CD14-positive monocyte (primary cell): Measurements from ENCODE around the gene TMEM150C. TPM values are rescaled to one million over a fixed set of nuclear protein-coding genes. Genes with fewer than 3 reads are reported as not detected.

Experiments
- DNase-seq, 3 donors: peaks; one replicate each; pipeline ENCODE4 v3.0.0-alpha.2; 2011 to 2022
- H2AFZ ChIP-seq: 2 replicates; pipeline ENCODE4 v1.6.0; 2012; ENCODE audit warnings: mild to moderate bottlenecking, low read depth, low read length, inconsistent platforms; ENCODE audit not compliant: insufficient read depth, poor library complexity, severe bottlenecking
- H3K27ac ChIP-seq, 2 donors: 1 replicate in 1 of 2; 2 replicates in 1 of 2; pipeline ENCODE4 v1.5.1; 2012 to 2013; ENCODE audit warnings: low read length in 2 of 2, control low read depth in 1 of 2, inconsistent platforms in 1 of 2, low read depth in 1 of 2, mild to moderate bottlenecking in 1 of 2
- H3K27me3 ChIP-seq, 2 donors: one replicate each; pipeline versions ENCODE4 v1.6.0 to v1.6.1; 2011 to 2013; ENCODE audit warnings: low read length in 2 of 2; ENCODE audit not compliant: control insufficient read depth in 2 of 2, insufficient read depth in 2 of 2
- H3K36me3 ChIP-seq, 2 donors: replicated peaks in 1 of 2; 1 replicate in 1 of 2; 2 replicates in 1 of 2; pipeline versions ENCODE4 v1.5.1 to v1.6.1; 2012 to 2013; ENCODE audit warnings: low read length in 2 of 2, control low read depth in 1 of 2, inconsistent platforms in 1 of 2, mild to moderate bottlenecking in 1 of 2; ENCODE audit not compliant: insufficient read depth in 2 of 2, control insufficient read depth in 1 of 2
- H3K4me1 ChIP-seq, 2 donors: 1 replicate in 1 of 2; 2 replicates in 1 of 2; pipeline versions ENCODE4 v1.5.1 to v1.6.1; 2012 to 2013; ENCODE audit warnings: low read length in 2 of 2, control low read depth in 1 of 2, inconsistent platforms in 1 of 2, mild to moderate bottlenecking in 1 of 2, moderate library complexity in 1 of 2; ENCODE audit not compliant: insufficient read depth in 2 of 2, control insufficient read depth in 1 of 2
- H3K4me2 ChIP-seq: replicated peaks from 2 replicates; pipeline ENCODE3; 2012; ENCODE audit warnings: low read length, moderate library complexity, mild to moderate bottlenecking; ENCODE audit not compliant: poor library complexity, severe bottlenecking; ENCODE audit errors: extremely low read depth
- H3K4me3 ChIP-seq, 3 experiments: fragments of 200-600 bp in 1 of 3; sonication (generic) in 1 of 3; replicated peaks in 1 of 3; 1 replicate in 2 of 3; 2 replicates in 1 of 3; pipeline ENCODE4 v1.5.1; 2011 to 2013; ENCODE audit warnings: low read length in 3 of 3, mild to moderate bottlenecking in 3 of 3, control low read depth in 2 of 3, low read depth in 2 of 3, inconsistent platforms in 1 of 3, moderate library complexity in 1 of 3
- H3K79me2 ChIP-seq: 2 replicates; pipeline ENCODE4 v1.6.0; 2012; ENCODE audit warnings: mild to moderate bottlenecking, control low read depth, inconsistent platforms, low read length, moderate library complexity; ENCODE audit not compliant: insufficient read depth
- H3K9ac ChIP-seq: 2 replicates; pipeline ENCODE4 v1.6.0; 2017; ENCODE audit warnings: low read length, mild to moderate bottlenecking; ENCODE audit not compliant: insufficient read depth, poor library complexity, severe bottlenecking
- H3K9me3 ChIP-seq, 2 donors: replicated peaks in 1 of 2; 1 replicate in 1 of 2; 2 replicates in 1 of 2; pipeline versions ENCODE4 v1.5.1 to v1.6.1; 2012 to 2013; ENCODE audit warnings: low read length in 2 of 2, control low read depth in 1 of 2; ENCODE audit not compliant: control insufficient read depth in 1 of 2, insufficient read depth in 1 of 2
- H4K20me1 ChIP-seq: 2 replicates; pipeline ENCODE4 v1.6.0; 2012; ENCODE audit warnings: mild to moderate bottlenecking, low read length, control low read depth, moderate library complexity; ENCODE audit not compliant: insufficient read depth
- H3K27ac Mint-ChIP-seq, 7 donors: one replicate each; pipeline ENCODE4 v1.8.0; 2020; ENCODE audit warnings: mild to moderate bottlenecking in 7 of 7, mixed read lengths in 7 of 7, moderate library complexity in 6 of 7, inconsistent platforms in 2 of 7
- H3K27me3 Mint-ChIP-seq, 3 donors: one replicate each; pipeline ENCODE4 v1.8.0; 2021 to 2022; ENCODE audit warnings: low read depth in 3 of 3, mild to moderate bottlenecking in 3 of 3, mixed read lengths in 3 of 3, moderate library complexity in 3 of 3, inconsistent platforms in 1 of 3
- H3K36me3 Mint-ChIP-seq, 2 donors: one replicate each; pipeline ENCODE4 v1.8.0; 2020; ENCODE audit warnings: mixed read lengths in 2 of 2, inconsistent platforms in 1 of 2, mild to moderate bottlenecking in 1 of 2
- H3K4me1 Mint-ChIP-seq: one replicate; pipeline ENCODE4 v1.8.0; 2020; ENCODE audit warnings: mild to moderate bottlenecking, mixed read lengths
- H3K4me3 Mint-ChIP-seq, 2 donors: one replicate each; pipeline ENCODE4 v1.8.0; 2020; ENCODE audit warnings: mild to moderate bottlenecking in 2 of 2, mixed read lengths in 2 of 2, moderate library complexity in 1 of 2
- H3K9me3 Mint-ChIP-seq, 7 donors: one replicate each; pipeline ENCODE4 v1.8.0; 2020 to 2022; ENCODE audit warnings: mixed read lengths in 7 of 7, mild to moderate bottlenecking in 6 of 7, moderate library complexity in 6 of 7, inconsistent platforms in 2 of 7
- CTCF ChIP-seq: fragments of 200-600 bp; IDR thresholded peaks from one replicate; pipeline ENCODE4 v1.8.0; 2022; ENCODE audit warnings: antibody characterized with exemption, mild to moderate bottlenecking
- WGBS: methylation state at CpG from one replicate; pipeline ENCODE4 v1.1.5; 2013; ENCODE audit warnings: missing lambda C conversion rate; ENCODE audit not compliant: insufficient coverage; 5-methylcytosine and 5-hydroxymethylcytosine counted together
- intact Hi-C, 2 donors: fragments of 100-400 bp; cut with micrococcal nuclease; formaldehyde crosslinking; loops; one replicate each; pipeline versions ENCODE4 v1.15.0 to v1.15.1; 2023
- polyA plus RNA-seq, 3 donors: library from polyadenylated mRNA; depleted of rRNA in 1 of 3; unstranded in 2 of 3; stranded (reverse) in 1 of 3; fragments of 300-500 nt in 2 of 3; fragments of >200 nt in 1 of 3; fragmentation: Illumina TruSeq in 2 of 3; gene quantifications; 1 replicate in 2 of 3; 2 replicates in 1 of 3; pipeline ENCODE4 v1.2.3, GENCODE V29; 2012 to 2021

Gene TMEM150C
- polyA plus RNA-seq, 3 donors, result not detected

- no peaks in the 10 kb centered on the region for H3K9me3 Mint-ChIP-seq
- intact Hi-C loops, result no loop called here
- no peak overlapping the region for H3K4me3 Mint-ChIP-seq
- TF ChIP-seq CTCF, result no peak
- no peak for DNase-seq
- H3K4me1 Mint-ChIP-seq, result peaks cover 3% of the 10 kb centered on the region
- H3K4me2 ChIP-seq, result no peak overlapping the region
- H3K4me3 ChIP-seq, result no peak overlapping the region
- H3K27ac Mint-ChIP-seq, result no peak overlapping the region
- peaks cover 0 to 2% (median 0%) of the 10 kb centered on the region in 3 donors for H3K27me3 Mint-ChIP-seq
- no peak overlapping the region for H3K9ac ChIP-seq
- H3K36me3 ChIP-seq, result no peaks in the 10 kb centered on the region
- no peaks in the 10 kb centered on the region for H4K20me1 ChIP-seq
- H3K27me3 ChIP-seq, result no peaks in the 10 kb centered on the region
- no peak overlapping the region for H3K27ac ChIP-seq
- no peaks in the 10 kb centered on the region for H3K36me3 Mint-ChIP-seq
- no peak overlapping the region for H2AFZ ChIP-seq
- H3K4me1 ChIP-seq, result no peaks in the 10 kb centered on the region
- no peaks in the 10 kb centered on the region for H3K79me2 ChIP-seq
- H3K9me3 ChIP-seq, result no peaks in the 10 kb centered on the region
- WGBS, result no CpG with 5 or more reads among the region's 1 CpG
Observed at GRCh38 chr4:82489076-82489475, 72.7 kb downstream of the TMEM150C start.

- no peaks in the 10 kb centered on the region for H3K27me3 ChIP-seq
- no peaks in the 10 kb centered on the region for H3K9me3 Mint-ChIP-seq
- WGBS, result 96% methylated on average over 10 of the region's 14 CpGs
Observed at GRCh38 chr4:82484996-82485783, 76.6 kb downstream of the TMEM150C start.

More at GRCh38 chr4:82484996-82485783, 76.6 kb downstream of the TMEM150C start:
- Histone ChIP-seq H3K36me3 (no peaks in the 10 kb centered on the region), H3K79me2 (no peaks in the 10 kb centered on the region), H3K4me2 (no peak overlapping the region), H3K27ac (no peak overlapping the region), H3K4me1 (no peaks in the 10 kb centered on the region), H3K9me3 (no peaks in the 10 kb centered on the region), H3K9ac (no peak overlapping the region), H3K4me3 (no peak overlapping the region), H4K20me1 (no peaks in the 10 kb centered on the region), H2AFZ (no peak overlapping the region)
- DNase-seq, result no peak
- Mint-ChIP-seq H3K27me3 (peaks cover 0 to 10% (median 0%) of the 10 kb centered on the region in 3 donors), H3K4me3 (no peak overlapping the region), H3K36me3 (peaks cover 0 to under 1% of the 10 kb centered on the region in 2 donors), H3K27ac (no peak overlapping the region), H3K4me1 (no peaks in the 10 kb centered on the region)
- TF ChIP-seq CTCF, result no peak
- intact Hi-C loops, result no loop called here
